Measurements from ENCODE around the gene BPIFB6.

DNA sequence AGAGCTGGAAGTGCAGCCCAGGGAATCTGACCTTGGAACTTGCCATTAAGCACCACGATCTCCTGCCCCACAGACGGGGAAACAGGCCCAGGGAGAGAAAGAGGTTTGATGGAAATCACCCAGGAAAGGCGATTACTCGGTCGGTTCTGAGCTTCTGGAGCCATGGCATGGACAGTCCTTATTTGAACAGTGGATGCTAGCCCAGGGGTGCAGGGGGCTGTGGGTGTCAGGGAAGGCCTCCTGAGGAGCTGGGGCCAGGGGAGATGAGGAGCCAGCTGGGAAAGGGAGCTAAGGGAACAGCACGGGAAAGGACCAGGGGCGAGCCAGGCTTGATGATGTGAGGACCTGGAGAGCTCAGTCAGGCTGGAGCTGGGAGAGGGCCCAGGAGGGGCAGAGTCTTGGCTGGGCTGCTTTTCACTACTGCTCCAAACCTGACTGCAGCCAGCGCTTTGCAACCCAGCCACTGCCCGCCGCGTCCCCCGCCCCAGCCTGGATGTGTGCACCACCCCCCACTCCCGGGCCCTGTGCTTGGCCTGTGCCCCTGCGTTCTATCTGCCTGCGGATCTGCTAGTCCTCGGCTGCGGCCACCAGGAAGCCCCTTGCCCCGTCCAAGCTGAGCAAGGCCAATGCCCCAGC, 45.0 kb upstream of the BPIFB6 start:
- TF ChIP-seq, protein P1, sequence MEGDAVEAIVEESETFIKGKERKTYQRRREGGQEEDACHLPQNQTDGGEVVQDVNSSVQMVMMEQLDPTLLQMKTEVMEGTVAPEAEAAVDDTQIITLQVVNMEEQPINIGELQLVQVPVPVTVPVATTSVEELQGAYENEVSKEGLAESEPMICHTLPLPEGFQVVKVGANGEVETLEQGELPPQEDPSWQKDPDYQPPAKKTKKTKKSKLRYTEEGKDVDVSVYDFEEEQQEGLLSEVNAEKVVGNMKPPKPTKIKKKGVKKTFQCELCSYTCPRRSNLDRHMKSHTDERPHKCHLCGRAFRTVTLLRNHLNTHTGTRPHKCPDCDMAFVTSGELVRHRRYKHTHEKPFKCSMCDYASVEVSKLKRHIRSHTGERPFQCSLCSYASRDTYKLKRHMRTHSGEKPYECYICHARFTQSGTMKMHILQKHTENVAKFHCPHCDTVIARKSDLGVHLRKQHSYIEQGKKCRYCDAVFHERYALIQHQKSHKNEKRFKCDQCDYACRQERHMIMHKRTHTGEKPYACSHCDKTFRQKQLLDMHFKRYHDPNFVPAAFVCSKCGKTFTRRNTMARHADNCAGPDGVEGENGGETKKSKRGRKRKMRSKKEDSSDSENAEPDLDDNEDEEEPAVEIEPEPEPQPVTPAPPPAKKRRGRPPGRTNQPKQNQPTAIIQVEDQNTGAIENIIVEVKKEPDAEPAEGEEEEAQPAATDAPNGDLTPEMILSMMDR (conservative IDR thresholded peaks at IDR 0.05; ENCODE audit: low read length) = no peak
- no peak for TF ChIP-seq EZH2phosphoT487 (IDR thresholded peaks at IDR 0.05; ENCODE audit: borderline replicate concordance)

Measured in Loucy (cell line).